HG03060 (cell line): ENCODE results near the gene CLCN3.
"Not testable (repeated sequence)": the region's sequence is repeated elsewhere in the genome, so short reads cannot be mapped to it uniquely, and the experiment has no call there.

ENCODE experiments used
- ATAC-seq: cut with Tn5 transposase; IDR thresholded peaks from one replicate; pipeline ENCODE4 v1.9.1; 2021; ENCODE audit warnings: low read depth, moderate number of reproducible peaks; ENCODE audit not compliant: unreplicated experiment

CLCN3 gene

DNA sequence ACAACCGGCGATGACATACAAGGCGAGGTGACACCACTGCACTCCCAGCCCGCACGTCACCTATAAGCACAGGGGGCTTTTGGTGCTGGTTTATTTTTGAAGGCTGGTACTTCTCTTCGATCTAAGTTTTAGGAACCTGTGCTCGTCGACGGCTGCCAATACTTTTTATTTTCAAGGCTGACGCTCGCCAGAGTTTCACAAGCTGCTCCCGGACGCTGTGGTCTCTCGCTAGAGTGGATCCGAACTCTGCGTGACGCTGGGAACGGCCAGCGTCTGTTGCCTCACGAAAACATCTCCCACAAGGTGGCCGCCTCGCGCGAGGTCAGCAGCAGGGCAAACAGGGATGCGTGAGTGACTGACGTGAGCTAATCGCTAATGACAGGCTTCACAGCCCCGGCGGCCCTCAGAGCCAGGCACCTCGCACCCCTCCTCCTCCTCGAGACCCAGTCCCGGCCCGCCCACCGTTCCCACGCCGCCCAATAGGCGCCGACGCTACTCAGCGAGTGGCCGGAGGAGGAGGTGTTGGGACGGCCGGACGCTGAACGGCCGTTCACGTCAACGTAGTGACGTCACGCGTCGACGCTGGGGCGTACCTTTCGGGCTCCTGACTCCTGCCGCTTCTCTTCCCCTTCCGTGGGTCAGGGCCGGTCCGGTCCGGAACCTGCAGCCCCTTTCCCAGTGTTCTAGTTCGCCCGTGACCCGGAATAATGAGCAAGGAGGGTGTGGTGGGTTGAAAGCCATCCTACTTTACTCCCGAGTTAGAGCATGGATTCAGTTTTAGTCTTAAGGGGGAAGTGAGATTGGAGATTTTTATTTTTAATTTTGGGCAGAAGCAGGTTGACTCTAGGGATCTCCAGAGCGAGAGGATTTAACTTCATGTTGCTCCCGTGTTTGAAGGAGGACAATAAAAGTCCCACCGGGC is at the start of gene CLCN3:
TSS of gene CLCN3 (plus strand) at position 621 of the 922 bp plus-strand sequence. CDS start 15,351 bp downstream, outside the sequence.
- ATAC-seq: peak; percentile 80

DNA sequence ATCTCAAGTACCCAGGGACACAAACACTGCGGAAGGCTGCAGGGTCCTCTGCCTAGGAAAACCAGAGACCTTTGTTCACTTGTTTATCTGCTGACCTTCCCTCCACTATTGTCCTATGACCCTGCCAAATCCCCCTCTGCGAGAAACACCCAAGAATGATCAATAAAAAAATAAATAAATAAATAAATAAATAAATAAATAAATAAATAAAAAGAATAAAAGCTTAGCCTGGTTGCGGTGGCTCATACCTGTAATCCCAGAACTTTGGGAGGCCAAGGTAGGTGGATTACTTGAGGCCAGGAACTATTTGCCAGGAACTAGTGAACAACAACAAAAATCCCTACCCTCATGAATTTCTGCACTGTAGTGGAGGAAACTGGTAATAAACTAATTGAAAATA is 49.4 kb upstream of the CLCN3 start:
- ATAC-seq: not testable (repeated sequence)

DNA sequence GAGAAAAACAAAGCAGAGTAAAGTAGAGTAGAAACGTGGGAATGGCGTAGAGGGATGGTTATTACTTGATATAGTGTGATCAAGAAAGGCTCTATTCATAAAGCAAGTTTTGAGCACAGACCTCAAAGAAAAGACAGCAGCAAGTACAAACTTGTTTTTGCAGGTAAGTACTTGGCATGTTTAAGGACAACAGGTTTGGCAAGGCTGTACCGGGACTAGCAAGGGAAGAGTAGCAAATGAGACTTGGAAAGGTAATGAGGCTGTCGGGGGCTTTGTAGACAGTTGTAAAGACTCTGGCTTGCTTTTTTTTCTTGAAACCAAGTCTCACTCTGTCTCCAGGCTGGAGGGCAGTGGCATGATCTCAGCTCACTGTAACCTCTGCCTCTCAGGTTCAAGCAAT is 48.9 kb upstream of the CLCN3 start:
- ATAC-seq: no peak

DNA sequence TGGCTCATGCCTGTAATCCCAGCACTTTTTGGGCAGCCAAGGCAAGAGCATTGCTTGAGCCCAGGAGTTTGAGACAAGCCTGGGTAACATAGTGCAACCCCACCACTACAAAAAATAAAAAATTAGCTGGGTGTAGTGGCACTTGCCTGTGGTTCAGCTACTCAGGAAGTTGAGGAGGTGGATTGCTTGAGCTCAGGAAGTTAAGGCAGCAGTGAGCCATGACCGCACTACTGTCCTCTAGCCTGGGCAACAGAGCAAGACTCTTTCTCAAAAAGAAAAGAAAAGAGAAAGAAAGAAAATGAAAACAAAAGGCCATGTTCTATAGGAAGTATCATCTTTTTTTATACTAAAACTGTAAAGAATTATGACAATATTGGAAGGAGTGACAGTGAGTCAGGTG is 46.5 kb upstream of the CLCN3 start:
- no peak for ATAC-seq

DNA sequence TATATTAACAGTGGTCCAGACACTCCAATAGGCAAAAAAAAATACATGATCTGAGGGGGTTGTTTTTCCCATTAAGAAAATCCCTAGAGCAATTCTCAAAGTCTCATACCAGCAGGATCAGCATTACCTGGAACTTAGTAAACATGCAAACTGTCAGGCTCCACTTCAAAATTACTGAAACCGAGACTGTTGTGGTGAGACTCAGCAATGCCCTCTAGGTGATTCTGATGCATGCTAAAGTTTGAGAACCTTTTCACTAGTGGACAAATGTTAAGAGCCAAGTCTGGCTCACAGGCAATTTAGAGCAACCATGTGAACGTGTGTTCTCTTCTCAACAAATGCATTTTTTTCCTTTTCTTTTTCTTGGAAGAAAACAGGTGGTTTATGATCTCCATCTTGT is 38.2 kb upstream of the CLCN3 start:
- ATAC-seq: peak; percentile 88

DNA sequence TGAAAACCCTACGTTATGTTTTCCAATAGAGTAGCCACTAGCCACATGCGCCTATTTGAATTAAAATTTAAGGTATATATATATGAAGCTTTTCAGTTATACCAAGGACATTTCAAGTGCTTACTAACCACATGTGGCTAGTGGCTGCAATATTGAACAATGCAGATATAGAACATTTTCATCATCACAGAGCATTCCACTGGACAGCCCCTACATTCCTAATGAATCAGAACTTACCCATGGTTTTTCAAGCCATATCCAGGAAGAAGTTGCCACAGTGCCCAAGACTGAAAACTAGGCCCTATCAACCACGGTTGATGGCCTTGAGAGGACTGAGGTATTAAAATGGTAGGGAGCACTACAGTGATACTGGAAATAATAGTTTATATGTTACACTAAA is 37.7 kb upstream of the CLCN3 start:
- ATAC-seq: no peak

DNA sequence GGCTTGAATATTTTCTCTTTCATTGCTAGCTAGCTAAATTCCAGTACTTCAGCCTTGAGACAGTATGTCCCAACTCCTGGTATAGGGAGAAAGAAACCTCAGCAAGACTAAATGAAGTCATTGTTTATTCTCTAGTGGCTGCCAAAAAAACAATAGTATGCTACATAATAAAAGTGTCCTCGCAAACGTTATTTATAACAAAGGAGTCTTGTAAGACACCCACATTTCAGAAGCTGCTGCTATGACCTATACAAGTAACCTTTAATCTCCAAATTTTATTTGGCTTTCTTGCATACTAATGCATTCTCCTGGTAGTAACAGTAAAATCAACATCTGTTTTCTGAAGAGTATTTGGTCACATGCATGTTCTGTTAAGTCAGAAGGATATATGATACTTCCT is 36.8 kb upstream of the CLCN3 start:
- no peak for ATAC-seq

DNA sequence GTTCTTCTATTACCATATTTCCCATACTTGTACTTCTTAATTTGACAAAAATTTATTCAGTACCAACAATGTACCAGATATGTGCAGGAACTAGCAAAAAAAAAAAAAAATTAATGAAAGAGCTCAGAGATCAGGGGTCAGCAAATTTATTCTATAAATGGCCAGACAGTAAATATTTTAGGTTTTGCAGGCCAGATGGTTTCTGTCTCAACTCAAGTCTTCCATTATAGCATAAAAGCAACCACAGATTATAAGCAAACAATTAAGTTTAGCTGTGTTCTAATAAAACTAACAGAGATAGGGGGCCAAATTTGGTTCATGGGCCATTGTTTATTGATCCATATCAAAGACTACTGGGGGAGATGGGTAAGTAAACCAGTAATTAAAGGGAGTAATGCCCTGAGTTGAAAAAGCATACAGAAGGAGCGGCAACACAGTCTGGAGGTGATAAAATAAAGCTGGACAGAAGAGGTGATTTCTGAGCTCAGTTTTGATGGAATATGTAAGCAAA is 27.3 kb upstream of the CLCN3 start:
- ATAC-seq: no peak

DNA sequence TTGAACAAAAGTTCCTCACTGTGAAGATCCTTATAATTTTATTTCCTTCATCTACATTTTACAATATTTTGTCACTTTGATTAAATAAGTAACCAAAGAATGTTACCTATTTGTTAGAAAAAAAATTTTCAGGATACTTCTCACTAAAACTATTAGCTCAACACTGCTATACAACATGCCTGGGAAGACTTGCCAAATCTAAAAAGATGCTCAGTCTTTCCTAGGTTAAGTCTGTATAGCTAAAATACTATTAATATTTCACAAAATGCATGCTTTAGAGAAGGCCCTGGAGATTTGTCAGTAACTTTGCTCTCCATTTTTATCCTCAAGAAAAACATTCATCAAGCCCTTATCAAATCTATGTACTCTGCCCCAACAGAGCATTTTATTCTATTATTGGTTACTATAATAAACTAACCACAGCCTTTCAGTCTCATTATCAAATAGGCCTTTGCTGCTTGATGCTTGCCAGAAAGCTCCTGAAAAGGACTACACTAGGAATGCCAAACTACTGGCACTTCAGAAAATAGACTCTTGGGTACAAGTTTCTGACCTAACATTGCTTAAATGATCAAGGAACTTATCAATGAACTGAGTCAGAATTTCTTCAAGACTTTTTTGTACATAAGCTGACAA is 25.7 kb upstream of the CLCN3 start:
- no peak for ATAC-seq

DNA sequence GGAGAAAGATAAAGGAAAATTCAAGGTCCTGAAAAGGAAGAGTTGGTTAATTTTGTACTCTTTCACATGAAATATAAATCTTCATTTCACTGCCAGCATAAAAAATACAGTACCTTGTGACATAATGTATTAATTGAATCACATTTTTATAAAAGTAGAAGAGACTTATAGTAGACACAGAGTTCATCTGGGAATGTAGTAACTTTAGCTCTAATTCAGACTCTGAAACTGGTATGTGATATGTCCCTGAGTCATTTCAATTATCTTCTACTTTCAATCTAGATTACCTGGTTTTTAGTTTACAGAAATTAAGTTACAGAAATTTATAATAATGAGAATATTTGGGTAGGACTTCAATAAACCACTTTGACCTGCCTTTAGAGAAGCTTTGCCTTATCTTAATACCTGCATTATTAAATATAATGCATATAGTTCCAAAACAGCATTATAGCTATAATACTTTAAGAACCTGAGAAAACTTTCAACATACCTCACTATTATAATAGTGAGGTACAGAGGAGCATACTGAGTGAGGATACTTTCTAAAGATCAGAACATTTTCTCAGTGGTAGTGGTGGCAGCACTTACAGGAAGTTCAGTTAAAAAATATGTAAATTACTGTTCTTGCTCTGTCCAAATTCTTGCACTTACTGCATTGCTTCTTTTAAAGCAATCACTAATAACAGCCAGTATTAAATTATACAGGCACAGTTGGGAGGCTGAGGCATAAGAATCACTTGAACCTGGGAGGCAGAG is 19.2 kb upstream of the CLCN3 start:
- no peak for ATAC-seq

DNA sequence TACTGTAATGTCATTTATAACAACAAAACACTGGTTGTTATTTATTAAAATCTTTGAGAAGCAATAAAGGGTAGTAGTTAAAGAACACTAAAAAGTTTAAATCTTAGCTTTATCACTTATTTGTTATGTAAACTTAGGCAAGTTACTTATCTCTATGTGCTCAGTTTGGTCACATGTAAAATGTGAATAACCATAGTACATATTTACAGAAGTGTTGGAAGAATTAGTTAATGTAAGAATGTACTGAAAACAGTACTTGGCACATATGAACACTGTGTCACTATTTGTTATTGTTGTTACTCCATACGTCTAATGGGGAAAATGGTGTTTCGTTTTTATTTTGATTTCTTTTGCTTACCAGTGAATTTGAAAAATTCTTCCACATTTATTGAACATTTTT is 17.1 kb upstream of the CLCN3 start:
- no peak for ATAC-seq

DNA sequence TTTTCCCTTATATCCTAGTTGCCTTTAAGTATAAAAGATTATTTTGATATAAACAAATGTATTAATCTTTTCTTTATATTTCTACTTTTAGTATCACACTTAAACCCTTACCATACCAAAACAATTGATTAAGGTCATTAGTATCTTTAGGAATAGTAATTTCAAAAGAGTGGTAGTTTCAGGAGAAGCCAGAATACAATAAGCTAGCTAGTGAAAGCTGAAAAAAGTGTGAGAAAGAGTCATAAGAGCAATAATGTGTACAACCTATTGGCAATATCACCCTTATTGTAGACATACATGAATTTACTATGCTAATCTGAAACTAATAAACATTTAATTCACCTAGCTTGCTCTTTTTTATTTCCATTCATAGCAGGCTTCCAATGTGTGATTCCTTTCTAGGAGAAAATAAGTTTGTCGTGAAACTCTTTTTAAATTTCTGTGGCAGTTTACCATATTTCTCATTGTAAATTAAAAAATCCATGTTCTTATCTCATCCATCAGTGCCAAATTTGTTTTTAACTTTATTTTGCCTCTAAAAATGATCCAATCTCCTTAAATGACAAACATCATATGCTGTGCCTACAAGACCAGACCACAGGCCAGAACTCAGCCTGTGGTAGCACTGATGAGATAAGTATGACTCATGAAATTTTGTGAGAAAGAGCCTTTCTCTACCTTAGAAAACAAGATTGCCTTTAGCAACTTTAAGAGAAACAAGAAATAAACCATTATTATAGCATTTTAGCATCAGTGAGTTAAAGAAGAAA is 16.1 kb upstream of the CLCN3 start:
- ATAC-seq: peak; percentile 73

DNA sequence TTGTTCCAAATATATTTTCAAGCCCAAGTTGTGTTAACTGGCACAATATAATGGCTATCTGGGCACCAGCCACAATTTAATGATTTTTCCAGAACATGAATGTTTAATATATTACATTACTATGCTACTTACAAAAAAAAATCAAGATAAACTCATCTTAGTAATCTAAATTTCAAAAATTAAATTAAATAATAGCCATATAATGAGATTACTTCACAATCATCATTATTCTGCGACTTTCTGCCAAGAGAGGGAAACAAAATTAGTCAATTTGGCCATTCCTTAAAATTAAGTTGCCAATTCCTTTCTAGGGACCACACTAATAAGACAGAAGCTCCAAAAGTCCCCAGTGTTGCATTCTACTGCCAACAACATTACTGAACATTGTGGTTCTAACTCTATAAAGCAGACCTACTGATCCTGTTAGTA is 15.5 kb upstream of the CLCN3 start:
- ATAC-seq: no peak

DNA sequence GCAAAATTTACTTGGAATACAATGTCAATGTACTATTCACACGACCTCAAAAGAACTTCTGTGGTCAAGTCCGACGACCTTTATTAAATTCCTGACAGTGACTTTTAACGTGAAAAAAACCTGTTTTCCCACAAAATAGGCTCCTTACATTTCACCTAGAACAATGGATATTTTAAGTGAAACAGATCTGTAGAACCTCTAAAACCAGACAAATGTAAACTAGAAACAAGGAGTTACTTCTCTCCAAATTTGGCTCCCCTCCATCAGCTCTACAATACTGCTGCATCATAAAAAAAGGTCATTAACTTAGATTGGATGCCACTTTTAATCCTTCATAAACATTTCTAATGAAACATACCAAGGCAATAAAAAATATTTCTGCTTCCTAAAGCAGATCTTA is 9.2 kb upstream of the CLCN3 start:
- ATAC-seq: no peak

DNA sequence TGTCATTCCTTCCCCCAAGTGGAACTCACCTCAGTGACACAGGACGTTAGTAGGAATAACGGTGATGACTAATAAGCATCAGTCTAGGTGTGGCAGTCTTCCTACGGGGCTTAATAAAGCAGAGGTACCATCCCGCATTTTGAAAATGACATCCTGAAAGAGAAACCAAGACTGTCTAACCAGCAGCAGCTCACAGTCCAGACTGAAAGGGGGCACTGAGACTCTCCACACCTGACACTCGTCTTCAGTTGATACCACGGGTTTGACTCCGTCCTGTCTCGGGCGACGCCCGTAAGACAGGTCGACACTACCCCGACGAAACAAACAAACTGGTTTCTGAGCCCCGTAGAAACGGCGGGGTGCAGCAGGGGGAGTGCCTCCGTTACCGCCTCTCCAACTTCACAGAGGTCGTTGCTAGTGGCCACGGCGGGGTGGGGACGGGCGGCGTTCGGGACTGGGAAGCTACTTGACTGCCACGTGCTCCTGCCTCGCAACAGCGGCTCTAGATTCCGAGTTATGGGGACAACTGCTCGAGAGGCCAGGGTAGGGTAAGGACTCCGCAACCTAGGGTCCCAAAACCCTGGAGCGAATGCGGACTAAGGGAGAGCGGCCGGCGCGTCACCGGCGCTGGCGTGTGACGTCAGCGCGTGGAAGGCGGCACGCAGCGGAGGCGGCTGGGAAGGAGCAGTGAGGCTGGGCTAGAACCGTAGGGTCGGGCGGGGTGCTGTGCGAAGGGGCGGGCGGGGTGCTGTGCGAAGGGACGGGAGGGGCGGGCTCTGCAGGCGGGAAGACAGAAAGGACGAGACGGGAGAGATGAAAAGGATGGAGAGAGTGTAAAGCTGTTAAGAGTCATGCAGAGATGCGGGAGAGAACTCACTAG is 8.1 kb upstream of the CLCN3 start, which contains the start of gene NEK1:
TSS of gene NEK1 (minus strand) at position 593 of the 880 bp plus-strand sequence. CDS start 9,953 bp downstream, outside the sequence.
- peak; percentile 78 for ATAC-seq

DNA sequence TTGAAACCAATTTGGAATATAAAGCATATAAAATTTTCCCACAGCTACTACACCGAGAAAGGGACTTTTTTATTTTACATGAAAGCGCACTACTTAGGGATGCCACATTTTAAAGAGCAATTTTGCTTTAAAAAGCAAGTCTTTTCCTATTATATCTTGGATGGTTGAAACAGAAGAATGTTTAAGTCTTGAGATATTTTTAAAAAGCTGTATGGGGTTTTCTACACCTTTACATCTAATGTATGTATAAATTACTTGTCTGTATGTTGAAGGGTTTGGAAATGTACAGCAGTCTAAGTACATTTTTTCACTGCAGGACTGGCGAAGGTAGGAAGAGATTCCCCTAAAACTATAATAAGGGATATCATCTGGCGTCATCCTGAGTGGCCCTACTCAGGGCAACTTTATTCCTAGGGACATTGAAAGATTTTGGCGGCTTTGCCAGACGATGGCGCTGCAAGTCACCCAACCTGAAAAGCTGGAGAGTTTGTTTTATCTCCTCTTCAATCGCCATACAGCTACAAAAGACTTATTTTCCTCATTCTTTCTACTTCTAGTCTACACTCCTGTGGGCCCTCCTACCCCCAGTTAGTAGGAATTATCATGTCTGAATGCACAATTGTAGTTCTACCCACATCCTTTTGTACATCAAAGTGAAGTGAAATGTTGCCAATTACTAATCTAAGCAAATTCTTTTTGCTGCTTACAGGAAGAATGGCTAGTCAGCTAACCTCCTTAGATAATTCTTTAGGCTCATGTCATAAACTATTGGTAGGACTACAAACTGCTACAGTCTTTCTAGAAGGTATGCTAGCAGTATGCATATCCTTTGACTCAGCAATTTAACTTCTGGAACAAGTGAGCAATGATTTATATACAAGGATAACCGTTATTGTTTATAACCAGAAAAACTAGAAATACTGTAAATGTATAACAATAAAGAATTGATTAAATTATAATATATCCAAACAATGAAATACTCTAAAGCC is 7.2 kb upstream of the CLCN3 start:
- peak; percentile 45 for ATAC-seq

DNA sequence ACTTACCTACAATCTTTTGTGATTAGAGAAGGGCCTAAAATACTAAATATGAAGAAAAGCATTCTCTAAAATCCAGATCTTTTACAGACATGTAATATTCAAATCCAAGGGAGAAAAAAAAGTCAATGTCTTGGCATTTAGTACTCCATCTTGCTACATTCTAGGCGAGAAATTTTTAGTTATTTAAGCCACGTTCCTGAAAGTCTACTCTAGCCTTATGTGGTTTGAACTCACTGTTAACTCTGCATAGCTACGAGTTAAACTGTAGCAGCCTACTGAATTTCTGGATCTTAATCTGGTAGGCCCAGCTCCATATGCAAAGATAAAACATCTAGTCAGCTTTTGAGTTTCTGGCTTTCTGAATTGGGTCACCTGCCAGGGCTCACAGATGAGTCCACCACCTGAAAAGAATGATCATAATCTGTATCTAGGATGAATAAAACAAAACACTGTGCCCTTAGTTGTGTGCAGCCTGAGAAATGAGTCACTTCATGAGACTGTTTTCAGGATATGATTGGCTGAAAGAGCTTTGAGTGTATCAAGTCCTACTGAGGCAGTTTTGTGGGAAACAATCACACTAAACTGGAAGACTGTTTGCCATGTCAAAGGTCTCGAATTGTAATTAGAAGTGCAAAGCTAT is 4.8 kb upstream of the CLCN3 start:
- ATAC-seq: no peak
